Neuronal stem cell (in vitro differentiated cells): ENCODE data around the gene TIMMDC1.

ENCODE experiments used
- DNase-seq: peaks from one replicate; pipeline ENCODE4 v3.0.0-alpha.2; 2013; ENCODE audit warnings: low spot score
- H2AFZ ChIP-seq: one replicate; pipeline ENCODE4 v1.6.1; 2013; ENCODE audit warnings: mild to moderate bottlenecking, low read length, inconsistent platforms
- H2AK5ac ChIP-seq: 2 replicates; pipeline ENCODE4 v1.6.1; 2013; ENCODE audit warnings: low read depth, mild to moderate bottlenecking, inconsistent platforms, low read length, moderate library complexity, mixed read lengths
- H2BK120ac ChIP-seq: 2 replicates; pipeline ENCODE4 v1.6.1; 2013; ENCODE audit warnings: low read depth, mild to moderate bottlenecking, inconsistent platforms, low read length, moderate library complexity, mixed read lengths
- H2BK12ac ChIP-seq: one replicate; pipeline ENCODE4 v1.6.1; 2013; ENCODE audit warnings: low read length, inconsistent platforms
- H2BK15ac ChIP-seq: 2 replicates; pipeline ENCODE4 v1.6.1; 2013; ENCODE audit warnings: mild to moderate bottlenecking, low read length, inconsistent platforms, mixed read lengths
- H2BK5ac ChIP-seq: one replicate; pipeline ENCODE4 v1.6.1; 2013; ENCODE audit warnings: inconsistent platforms, mild to moderate bottlenecking, low read length, moderate library complexity
- H3K14ac ChIP-seq: one replicate; pipeline ENCODE4 v1.6.1; 2013; ENCODE audit warnings: low read length, inconsistent platforms
- H3K18ac ChIP-seq: 2 replicates; pipeline ENCODE4 v1.6.1; 2013; ENCODE audit warnings: low read length, inconsistent platforms
- H3K23ac ChIP-seq: 2 replicates; pipeline ENCODE4 v1.6.1; 2013; ENCODE audit warnings: low read depth, mild to moderate bottlenecking, mixed read lengths, low read length, inconsistent platforms; ENCODE audit not compliant: poor library complexity
- H3K27ac ChIP-seq: replicated peaks from 3 replicates; pipeline ENCODE4 v1.5.1; 2013; ENCODE audit warnings: low read length, inconsistent platforms
- H3K27me3 ChIP-seq, 3 experiments: 2 replicates each; pipeline ENCODE4 v1.6.1; 2013; ENCODE audit warnings: low read length in 3 of 3, mild to moderate bottlenecking in 2 of 3, inconsistent platforms in 1 of 3, low read depth in 1 of 3, mixed read lengths in 1 of 3, moderate library complexity in 1 of 3; ENCODE audit not compliant: control insufficient read depth in 3 of 3, insufficient read depth in 3 of 3
- H3K36me3 ChIP-seq, 2 donors: replicated peaks in 1 of 2; 2 replicates each; pipeline ENCODE4 v1.6.1; 2013; ENCODE audit warnings: low read length in 2 of 2; ENCODE audit not compliant: control insufficient read depth in 2 of 2, insufficient read depth in 2 of 2
- H3K4ac ChIP-seq: 2 replicates; pipeline ENCODE4 v1.6.1; 2013; ENCODE audit warnings: inconsistent platforms, mild to moderate bottlenecking, low read length, moderate library complexity
- H3K4me1 ChIP-seq, 2 donors: 1 replicate in 1 of 2; 2 replicates in 1 of 2; pipeline ENCODE4 v1.6.1; 2013; ENCODE audit warnings: low read length in 2 of 2, low read depth in 1 of 2; ENCODE audit not compliant: control insufficient read depth in 2 of 2, insufficient read depth in 1 of 2
- H3K4me2 ChIP-seq: one replicate; pipeline ENCODE4 v1.6.1; 2013; ENCODE audit warnings: mild to moderate bottlenecking, low read length, inconsistent platforms; ENCODE audit not compliant: insufficient read depth, poor library complexity, severe bottlenecking
- H3K4me3 ChIP-seq, 2 donors: 2 replicates each; pipeline ENCODE4 v1.5.1; 2013; ENCODE audit warnings: low read length in 2 of 2, mild to moderate bottlenecking in 2 of 2, inconsistent platforms in 1 of 2, moderate library complexity in 1 of 2
- H3K79me1 ChIP-seq: one replicate; pipeline ENCODE4 v1.6.1; 2013; ENCODE audit warnings: low read depth, mild to moderate bottlenecking, inconsistent platforms, low read length, moderate library complexity
- H3K9ac ChIP-seq: one replicate; pipeline ENCODE4 v1.6.1; 2013; ENCODE audit warnings: mild to moderate bottlenecking, low read depth, low read length, inconsistent platforms; ENCODE audit not compliant: poor library complexity
- H3K9me3 ChIP-seq, 2 donors: replicated peaks in 1 of 2; 2 replicates each; pipeline versions ENCODE3 to v1.6.1; 2013; ENCODE audit warnings: low read length in 2 of 2, mild to moderate bottlenecking in 2 of 2, inconsistent platforms in 1 of 2, low read depth in 1 of 2, mixed read lengths in 1 of 2, moderate library complexity in 1 of 2; ENCODE audit not compliant: control insufficient read depth in 2 of 2, insufficient read depth in 1 of 2
- H4K8ac ChIP-seq: one replicate; pipeline ENCODE4 v1.6.1; 2013; ENCODE audit warnings: low read depth, mild to moderate bottlenecking, inconsistent platforms, low read length, moderate library complexity
- H4K91ac ChIP-seq: one replicate; pipeline ENCODE4 v1.6.1; 2013; ENCODE audit warnings: low read length, low read depth, mild to moderate bottlenecking, inconsistent platforms; ENCODE audit not compliant: poor library complexity
- WGBS, 2 donors: extraction: QIAGEN DNeasy Blood & Tissue Kit; methylation state at CpG; one replicate each; pipeline ENCODE4 v1.1.7; 2013; ENCODE audit warnings: missing lambda C conversion rate in 2 of 2, mixed read lengths in 1 of 2; ENCODE audit not compliant: insufficient read length in 2 of 2, insufficient replicate concordance in 1 of 2; ENCODE audit errors: extremely low coverage in 2 of 2; 5-methylcytosine and 5-hydroxymethylcytosine counted together

TIMMDC1 gene

DNA sequence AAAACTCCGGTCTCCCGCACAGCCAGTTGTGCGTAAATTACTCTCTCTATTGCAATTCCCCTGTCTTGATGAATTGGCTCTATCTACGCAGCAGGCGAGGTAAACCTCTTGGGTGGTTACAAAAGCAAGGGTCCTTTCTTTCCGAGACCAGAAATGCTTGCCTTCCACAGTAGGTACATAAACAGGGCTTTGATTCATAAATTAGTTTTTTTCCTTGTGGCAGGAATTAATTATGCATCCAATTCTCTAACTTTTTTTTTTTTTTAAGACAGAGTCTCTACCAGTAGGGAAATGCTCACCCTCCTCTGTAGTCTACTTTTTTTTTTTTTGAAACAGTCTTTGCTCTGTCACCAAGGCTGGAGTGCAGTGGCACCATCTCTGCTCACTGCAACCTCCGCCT is 44.8 kb downstream of the TIMMDC1 start:
- H3K18ac ChIP-seq = no peak overlapping the region
- no peaks in the 10 kb centered on the region for H3K36me3 ChIP-seq
- H3K9me3 ChIP-seq = no peaks in the 10 kb centered on the region
- H4K91ac ChIP-seq = no peak overlapping the region
- H3K4me1 ChIP-seq = no peaks in the 10 kb centered on the region
- H2BK15ac ChIP-seq = no peak overlapping the region
- H2BK5ac ChIP-seq = no peak overlapping the region
- H3K4me2 ChIP-seq = no peak overlapping the region
- H4K8ac ChIP-seq = no peak overlapping the region
- WGBS, 2 donors = no CpG with 5 or more reads among the region's 7 CpGs
- no peak overlapping the region for H3K4me3 ChIP-seq
- no peaks in the 10 kb centered on the region for H3K79me1 ChIP-seq
- no peak overlapping the region for H2BK12ac ChIP-seq
- no peak overlapping the region for H3K27ac ChIP-seq
- H3K4ac ChIP-seq = no peak overlapping the region
- H3K23ac ChIP-seq = no peak overlapping the region
- no peak for DNase-seq
- H3K9ac ChIP-seq = no peak overlapping the region
- no peak overlapping the region for H2BK120ac ChIP-seq
- H2AFZ ChIP-seq = no peak overlapping the region
- no peak overlapping the region for H2AK5ac ChIP-seq
- no peaks in the 10 kb centered on the region for H3K27me3 ChIP-seq
- H3K14ac ChIP-seq = no peak overlapping the region

DNA sequence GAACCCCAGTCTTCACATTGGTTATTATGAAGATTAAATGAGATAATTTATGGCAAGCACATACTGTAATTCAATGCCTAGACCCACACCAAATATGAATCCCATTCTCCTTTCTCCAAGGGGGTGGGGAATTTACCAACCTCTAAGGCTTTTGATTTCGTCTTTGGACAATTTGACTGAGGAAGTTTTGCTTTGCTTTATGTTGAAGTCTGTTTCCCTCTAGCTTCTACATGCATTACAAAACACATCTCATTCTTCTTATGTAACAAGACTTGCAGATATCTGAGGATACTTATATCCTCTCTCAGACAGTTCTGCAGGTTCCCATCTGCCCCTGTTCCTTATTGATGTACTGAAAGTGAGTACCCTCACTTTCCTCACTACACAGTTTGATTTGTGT is 48.9 kb downstream of the TIMMDC1 start:
- Histone ChIP-seq H3K4me2 (no peak overlapping the region), H2BK120ac (no peak overlapping the region), H2BK12ac (no peak overlapping the region), H4K8ac (no peak overlapping the region), H3K36me3 (no peaks in the 10 kb centered on the region), H3K23ac (no peak overlapping the region), H2BK5ac (no peak overlapping the region), H3K9me3 (no peaks in the 10 kb centered on the region), H2AK5ac (no peak overlapping the region), H3K9ac (no peak overlapping the region), H3K4ac (no peak overlapping the region), H4K91ac (no peak overlapping the region), H3K18ac (no peak overlapping the region), H3K14ac (no peak overlapping the region), H3K4me3 (no peak overlapping the region), H3K4me1 (no peaks in the 10 kb centered on the region), H3K27me3 (no peaks in the 10 kb centered on the region), H3K27ac (no peak overlapping the region), H2BK15ac (no peak overlapping the region), H2AFZ (no peak overlapping the region), H3K79me1 (no peaks in the 10 kb centered on the region)
- no peak for DNase-seq
- WGBS, 2 donors = no CpG with 5 or more reads among the region's 1 CpG

DNA sequence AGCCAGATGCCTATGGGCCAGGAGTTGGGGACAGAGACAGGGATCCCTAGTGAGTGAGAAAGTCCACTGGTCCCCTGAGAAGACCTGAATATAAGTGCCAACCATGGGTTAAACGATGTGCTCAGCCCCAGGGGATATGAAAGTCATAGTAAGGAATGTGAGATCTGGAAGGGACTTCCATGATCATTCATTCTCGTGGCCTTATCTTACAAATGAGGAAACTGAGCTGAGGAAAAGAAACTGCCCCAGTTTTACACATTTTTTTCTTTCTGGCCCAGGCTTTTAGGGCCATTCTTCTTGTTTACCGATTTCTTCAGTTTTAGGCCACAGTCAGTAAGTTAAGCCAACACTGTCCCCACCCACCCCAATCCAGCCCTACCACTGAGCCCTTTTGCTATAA is 50.0 kb downstream of the TIMMDC1 start:
- Histone ChIP-seq H4K8ac (no peak overlapping the region), H2BK5ac (no peak overlapping the region), H2BK12ac (no peak overlapping the region), H3K18ac (no peak overlapping the region), H2AFZ (no peak overlapping the region), H3K27me3 (no peaks in the 10 kb centered on the region), H4K91ac (no peak overlapping the region), H3K36me3 (no peaks in the 10 kb centered on the region), H2BK15ac (no peak overlapping the region), H3K23ac (no peak overlapping the region), H3K9me3 (no peaks in the 10 kb centered on the region), H3K9ac (no peak overlapping the region), H2AK5ac (no peak overlapping the region), H3K4me3 (no peak overlapping the region), H3K27ac (no peak overlapping the region), H2BK120ac (no peak overlapping the region), H3K4ac (no peak overlapping the region), H3K4me1 (no peaks in the 10 kb centered on the region), H3K14ac (no peak overlapping the region), H3K79me1 (no peaks in the 10 kb centered on the region), H3K4me2 (no peak overlapping the region)
- no CpG with 5 or more reads among the region's 3 CpGs for WGBS, 2 donors
- DNase-seq = no peak

DNA sequence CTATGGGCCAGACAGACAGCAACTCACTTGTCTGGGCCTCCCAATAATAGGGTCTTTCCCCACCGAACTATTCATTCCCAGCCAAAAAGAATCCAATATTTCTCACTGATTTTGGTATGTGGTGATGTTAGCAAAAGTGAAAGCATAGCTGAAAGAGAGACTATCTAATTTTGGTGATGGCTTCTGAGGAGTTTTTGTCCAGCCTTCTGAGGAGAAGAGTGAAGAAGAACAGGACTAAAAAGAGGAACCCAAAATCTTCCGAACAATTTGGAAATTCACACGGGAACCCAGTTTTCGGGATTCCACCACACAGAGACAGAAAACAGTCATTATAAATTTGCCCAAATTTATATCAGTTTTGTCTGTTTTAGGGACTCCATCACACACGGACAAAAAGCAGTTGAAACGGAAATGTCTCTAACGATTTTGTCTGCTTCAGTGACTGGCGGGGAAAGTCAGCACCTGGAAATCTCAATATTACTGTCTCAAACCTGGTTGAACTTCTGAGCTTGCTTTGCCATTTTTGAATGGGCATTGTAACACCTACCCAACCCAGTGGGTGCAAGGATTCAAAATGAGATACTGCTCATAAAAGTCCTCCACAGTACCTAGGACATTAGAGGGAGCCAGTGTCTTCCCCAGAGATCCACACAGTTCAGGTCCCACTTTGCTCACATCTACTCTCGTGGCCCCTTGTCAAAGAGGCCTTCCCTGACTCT is 52.0 kb downstream of the TIMMDC1 start:
- WGBS, 2 donors = no CpG with 5 or more reads among the region's 9 CpGs
- H2AK5ac ChIP-seq = no peak overlapping the region
- H2BK15ac ChIP-seq = no peak overlapping the region
- DNase-seq = no peak
- H3K27ac ChIP-seq = no peak overlapping the region
- H3K36me3 ChIP-seq = no peaks in the 10 kb centered on the region
- H3K4me2 ChIP-seq = no peak overlapping the region
- no peak overlapping the region for H3K18ac ChIP-seq
- peaks cover 0 to 13% (median 0%) of the 10 kb centered on the region in 3 experiments for H3K27me3 ChIP-seq
- no peak overlapping the region for H3K4ac ChIP-seq
- H3K14ac ChIP-seq = no peak overlapping the region
- H2BK12ac ChIP-seq = no peak overlapping the region
- H3K9ac ChIP-seq = no peak overlapping the region
- H3K23ac ChIP-seq = no peak overlapping the region
- H4K8ac ChIP-seq = no peak overlapping the region
- H3K9me3 ChIP-seq = no peaks in the 10 kb centered on the region
- no peaks in the 10 kb centered on the region for H3K4me1 ChIP-seq
- H2BK120ac ChIP-seq = no peak overlapping the region
- H2BK5ac ChIP-seq = no peak overlapping the region
- no peaks in the 10 kb centered on the region for H3K79me1 ChIP-seq
- no peak overlapping the region for H4K91ac ChIP-seq
- H2AFZ ChIP-seq = no peak overlapping the region
- no peak overlapping the region for H3K4me3 ChIP-seq
